Memory B cell (primary cell): ENCODE results near the gene NPC1L1.

Experiments used
- ATAC-seq: fragments of 150-1000 bp; cut with Tn5 transposase; 2 replicates; pipeline ENCODE4 v1.10.0; 2021; ENCODE audit warnings: low read depth, mild to moderate bottlenecking, moderate library complexity
- DNase-seq, 2 donors: peaks; one replicate each; pipeline ENCODE4 v3.0.0; 2022; ENCODE audit warnings: low spot score in 2 of 2
- H3K27ac Mint-ChIP-seq: one replicate; pipeline ENCODE4 v1.8.0; 2022; ENCODE audit warnings: mild to moderate bottlenecking, moderate library complexity, mixed read lengths
- H3K27me3 Mint-ChIP-seq: one replicate; pipeline ENCODE4 v1.8.0; 2022; ENCODE audit warnings: mixed read lengths
- H3K36me3 Mint-ChIP-seq: one replicate; pipeline ENCODE4 v1.8.0; 2022; ENCODE audit warnings: mild to moderate bottlenecking, mixed read lengths
- H3K4me1 Mint-ChIP-seq: one replicate; pipeline ENCODE4 v1.8.0; 2022; ENCODE audit warnings: mixed read lengths
- H3K4me3 Mint-ChIP-seq: one replicate; pipeline ENCODE4 v1.8.0; 2022; ENCODE audit warnings: mild to moderate bottlenecking, moderate library complexity, mixed read lengths
- H3K9me3 Mint-ChIP-seq: one replicate; pipeline ENCODE4 v1.8.0; 2022; ENCODE audit warnings: mixed read lengths

The NPC1L1 gene

GRCh38 chr7:44489955-44490350 is 51.2 kb downstream of the NPC1L1 start:
- Mint-ChIP-seq H3K4me3 (peak overlapping the region; percentile 93), H3K4me1 (peaks cover 34% of the 10 kb centered on the region), H3K36me3 (peaks cover 11% of the 10 kb centered on the region), H3K27ac (peak overlapping the region; percentile 87), H3K9me3 (no peaks in the 10 kb centered on the region), H3K27me3 (peaks cover 3% of the 10 kb centered on the region)
- DNase-seq (peak in 1 of 2 donors; percentile 20), ATAC-seq (peak; percentile 31)

- no peaks in the 10 kb centered on the region for H3K27me3 Mint-ChIP-seq
- peak overlapping the region; percentile 87 for H3K27ac Mint-ChIP-seq
- ATAC-seq (no peak), DNase-seq (no peak)
- peaks cover 19% of the 10 kb centered on the region for H3K36me3 Mint-ChIP-seq
- no peaks in the 10 kb centered on the region for H3K9me3 Mint-ChIP-seq
- peaks cover 39% of the 10 kb centered on the region for H3K4me1 Mint-ChIP-seq
- peak overlapping the region; percentile 93 for H3K4me3 Mint-ChIP-seq
Measured at GRCh38 chr7:44488955-44489354, 52.2 kb downstream of the NPC1L1 start.

GRCh38 chr7:44486693-44487092 is 54.4 kb downstream of the NPC1L1 start:
- DNase-seq: no peak
- Mint-ChIP-seq H3K36me3 (peaks cover 39% of the 10 kb centered on the region), H3K9me3 (peaks cover 9% of the 10 kb centered on the region), H3K4me3 (no peak overlapping the region), H3K27ac (no peak overlapping the region), H3K27me3 (no peaks in the 10 kb centered on the region), H3K4me1 (peaks cover 45% of the 10 kb centered on the region)
- no peak for ATAC-seq

GRCh38 chr7:44486001-44486400 is 55.1 kb downstream of the NPC1L1 start:
- ATAC-seq (no peak), DNase-seq (no peak)
- no peaks in the 10 kb centered on the region for H3K27me3 Mint-ChIP-seq
- H3K4me1 Mint-ChIP-seq: peaks cover 44% of the 10 kb centered on the region
- H3K36me3 Mint-ChIP-seq: peaks cover 41% of the 10 kb centered on the region
- H3K27ac Mint-ChIP-seq: no peak overlapping the region
- peaks cover 9% of the 10 kb centered on the region for H3K9me3 Mint-ChIP-seq
- H3K4me3 Mint-ChIP-seq: no peak overlapping the region

- H3K4me1 Mint-ChIP-seq: peaks cover 37% of the 10 kb centered on the region
- no peak overlapping the region for H3K4me3 Mint-ChIP-seq
- H3K36me3 Mint-ChIP-seq: peaks cover 42% of the 10 kb centered on the region
- no peak for ATAC-seq
- peaks cover 9% of the 10 kb centered on the region for H3K9me3 Mint-ChIP-seq
- no peak for DNase-seq
- no peak overlapping the region for H3K27ac Mint-ChIP-seq
- no peaks in the 10 kb centered on the region for H3K27me3 Mint-ChIP-seq
Measured at GRCh38 chr7:44484482-44485313, 56.4 kb downstream of the NPC1L1 start.

GRCh38 chr7:44482502-44483485 is 58.3 kb downstream of the NPC1L1 start:
- peaks cover 40% of the 10 kb centered on the region for H3K36me3 Mint-ChIP-seq
- no peak overlapping the region for H3K27ac Mint-ChIP-seq
- H3K4me3 Mint-ChIP-seq: no peak overlapping the region
- peaks cover 24% of the 10 kb centered on the region for H3K4me1 Mint-ChIP-seq
- DNase-seq (no peak), ATAC-seq (no peak)
- no peaks in the 10 kb centered on the region for H3K27me3 Mint-ChIP-seq
- H3K9me3 Mint-ChIP-seq: peaks cover 9% of the 10 kb centered on the region

GRCh38 chr7:44477938-44478337 is 63.2 kb downstream of the NPC1L1 start:
- no peak for ATAC-seq
- Mint-ChIP-seq H3K27ac (no peak overlapping the region), H3K9me3 (peaks cover 5% of the 10 kb centered on the region)

GRCh38 chr7:44477063-44477830 is 63.9 kb downstream of the NPC1L1 start:
- no peaks in the 10 kb centered on the region for H3K9me3 Mint-ChIP-seq
- no peaks in the 10 kb centered on the region for H3K27me3 Mint-ChIP-seq
- peaks cover 20% of the 10 kb centered on the region for H3K4me1 Mint-ChIP-seq
- H3K4me3 Mint-ChIP-seq: no peak overlapping the region
- ATAC-seq (peak; percentile 90), DNase-seq (peak; percentile 51 to 59)
- H3K36me3 Mint-ChIP-seq: peaks cover 29% of the 10 kb centered on the region
- H3K27ac Mint-ChIP-seq: no peak overlapping the region

More at GRCh38 chr7:44477938-44478337, 63.2 kb downstream of the NPC1L1 start:
- no peak for DNase-seq
- no peak overlapping the region for H3K4me3 Mint-ChIP-seq
- no peaks in the 10 kb centered on the region for H3K27me3 Mint-ChIP-seq
- peaks cover 21% of the 10 kb centered on the region for H3K4me1 Mint-ChIP-seq
- H3K36me3 Mint-ChIP-seq: peaks cover 34% of the 10 kb centered on the region

- ATAC-seq (no peak), DNase-seq (no peak)
- no peak overlapping the region for H3K4me3 Mint-ChIP-seq
- peaks cover 23% of the 10 kb centered on the region for H3K4me1 Mint-ChIP-seq
- H3K27me3 Mint-ChIP-seq: no peaks in the 10 kb centered on the region
- H3K9me3 Mint-ChIP-seq: no peaks in the 10 kb centered on the region
- H3K36me3 Mint-ChIP-seq: peaks cover 31% of the 10 kb centered on the region
- no peak overlapping the region for H3K27ac Mint-ChIP-seq
Measured at GRCh38 chr7:44476313-44476712, 64.8 kb downstream of the NPC1L1 start.

- DNase-seq (no peak), ATAC-seq (no peak)
- no peak overlapping the region for H3K27ac Mint-ChIP-seq
- H3K9me3 Mint-ChIP-seq: no peaks in the 10 kb centered on the region
- peaks cover 32% of the 10 kb centered on the region for H3K36me3 Mint-ChIP-seq
- peaks cover 33% of the 10 kb centered on the region for H3K4me1 Mint-ChIP-seq
- no peaks in the 10 kb centered on the region for H3K27me3 Mint-ChIP-seq
- no peak overlapping the region for H3K4me3 Mint-ChIP-seq
Measured at GRCh38 chr7:44473295-44473694, 67.8 kb downstream of the NPC1L1 start.

GRCh38 chr7:44472843-44473242 is 68.3 kb downstream of the NPC1L1 start:
- DNase-seq: no peak
- no peak overlapping the region for H3K4me3 Mint-ChIP-seq
- H3K36me3 Mint-ChIP-seq: peaks cover 34% of the 10 kb centered on the region
- H3K4me1 Mint-ChIP-seq: peaks cover 33% of the 10 kb centered on the region
- no peak overlapping the region for H3K27ac Mint-ChIP-seq
- ATAC-seq: no peak
- no peaks in the 10 kb centered on the region for H3K27me3 Mint-ChIP-seq
- no peaks in the 10 kb centered on the region for H3K9me3 Mint-ChIP-seq

- Mint-ChIP-seq H3K4me1 (peaks cover 27% of the 10 kb centered on the region), H3K9me3 (no peaks in the 10 kb centered on the region), H3K27ac (no peak overlapping the region), H3K4me3 (no peak overlapping the region), H3K36me3 (peaks cover 38% of the 10 kb centered on the region), H3K27me3 (no peaks in the 10 kb centered on the region)
- DNase-seq (no peak), ATAC-seq (no peak)
Measured at GRCh38 chr7:44471850-44472249, 69.3 kb downstream of the NPC1L1 start.

GRCh38 chr7:44471436-44471835 is 69.7 kb downstream of the NPC1L1 start:
- Mint-ChIP-seq H3K9me3 (no peaks in the 10 kb centered on the region), H3K36me3 (peaks cover 37% of the 10 kb centered on the region), H3K27me3 (no peaks in the 10 kb centered on the region), H3K27ac (no peak overlapping the region), H3K4me3 (no peak overlapping the region), H3K4me1 (peaks cover 24% of the 10 kb centered on the region)
- no peak for DNase-seq
- no peak for ATAC-seq
